ENCODE results near the gene LEF1.

The LEF1 gene

GRCh38 chr4:108146819-108147218 is 21.9 kb downstream of the LEF1 start:
- DNase-seq, result no peak

DNA sequence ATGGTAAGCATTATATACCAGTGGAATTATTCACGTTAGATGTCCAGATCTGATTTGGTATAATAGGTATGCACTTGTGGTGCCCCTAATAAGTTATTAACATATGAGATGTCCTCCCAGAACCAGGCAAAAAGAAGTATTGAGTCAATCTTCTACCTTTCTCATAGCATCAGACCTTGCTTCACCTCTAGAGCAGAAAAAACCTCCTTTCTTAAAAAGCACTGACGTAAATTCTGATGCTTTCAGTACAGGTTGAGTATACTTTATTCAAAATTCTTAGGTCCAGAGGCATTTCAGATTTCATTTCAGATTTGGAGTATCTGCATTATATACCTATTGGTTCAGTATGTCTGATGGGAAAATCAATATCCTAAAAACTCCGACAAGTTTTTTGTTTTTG is 22.4 kb downstream of the LEF1 start:
- DNase-seq, result no peak

- DNase-seq, result no peak
These were observed 24.3 kb downstream of the LEF1 start for GRCh38 chr4:108144451-108144850.

- no peak for DNase-seq
These were observed 25.2 kb downstream of the LEF1 start for GRCh38 chr4:108143515-108143914.

- DNase-seq, result no peak
These were observed 25.9 kb downstream of the LEF1 start for GRCh38 chr4:108142870-108143269.

- DNase-seq, result no peak
These were observed 27.4 kb downstream of the LEF1 start for GRCh38 chr4:108141213-108141950.

- no peak for DNase-seq
These were observed 28.4 kb downstream of the LEF1 start for GRCh38 chr4:108140328-108140727.

DNA sequence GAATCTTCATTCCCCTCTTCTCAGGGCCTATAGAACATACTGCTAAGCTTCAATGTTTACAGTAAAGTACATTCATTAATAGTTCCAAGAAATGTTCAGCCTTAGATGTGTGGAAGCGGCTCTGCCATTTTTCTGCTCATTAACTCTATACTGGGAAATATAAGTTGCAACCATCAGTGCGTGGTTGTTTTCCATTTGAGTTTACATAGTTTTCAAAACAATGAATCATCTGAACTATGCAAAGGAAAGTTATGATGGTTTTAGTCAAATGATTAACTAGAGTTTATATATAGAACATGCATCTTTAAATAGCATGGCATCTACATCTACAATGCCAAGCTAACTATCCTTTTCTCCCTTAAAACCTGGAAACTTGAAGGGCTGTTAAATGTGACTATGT is 29.6 kb downstream of the LEF1 start:
- DNase-seq, result no peak

- peak; percentile 48 for DNase-seq
These were observed 33.1 kb downstream of the LEF1 start for GRCh38 chr4:108135549-108136209.

DNA sequence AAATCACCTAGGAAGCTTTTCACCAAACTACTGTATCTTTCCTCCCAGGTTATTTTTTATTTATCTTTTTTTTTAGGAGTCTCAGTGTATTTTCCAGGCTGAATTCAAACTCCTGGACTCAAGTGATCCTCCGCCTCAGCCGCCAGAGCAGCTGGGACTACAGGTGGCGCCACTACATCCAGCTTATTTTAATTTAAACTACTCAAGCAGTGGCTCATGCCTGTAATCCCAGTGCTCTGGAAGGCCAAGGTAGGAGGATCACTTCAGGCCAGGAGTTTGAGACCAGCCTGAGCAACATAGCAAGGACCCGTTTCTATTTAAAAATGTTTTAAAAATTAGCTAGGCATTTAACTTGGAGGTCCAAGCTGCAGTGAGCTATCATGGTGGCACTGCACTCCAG is 37.8 kb downstream of the LEF1 start:
- DNase-seq, result no peak

DNA sequence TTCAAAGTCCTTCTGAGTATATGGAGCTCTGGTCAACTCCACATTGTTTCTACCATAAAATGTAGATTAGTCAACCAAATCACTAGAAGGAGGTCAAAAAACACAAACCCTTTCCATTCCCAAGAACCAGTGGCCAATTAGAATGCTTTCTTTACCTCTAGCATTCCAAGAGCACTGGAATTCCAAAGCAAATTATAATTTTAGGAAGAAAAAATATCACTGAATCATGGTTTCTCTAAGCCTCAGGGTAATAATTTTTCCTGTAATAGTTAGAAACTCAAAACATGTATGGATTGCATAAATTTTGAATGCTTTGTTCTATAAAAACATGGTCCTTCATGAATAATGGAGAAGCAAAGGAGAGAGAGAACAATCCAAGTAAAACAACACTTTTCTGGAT is 39.5 kb downstream of the LEF1 start:
- no peak for DNase-seq

DNA sequence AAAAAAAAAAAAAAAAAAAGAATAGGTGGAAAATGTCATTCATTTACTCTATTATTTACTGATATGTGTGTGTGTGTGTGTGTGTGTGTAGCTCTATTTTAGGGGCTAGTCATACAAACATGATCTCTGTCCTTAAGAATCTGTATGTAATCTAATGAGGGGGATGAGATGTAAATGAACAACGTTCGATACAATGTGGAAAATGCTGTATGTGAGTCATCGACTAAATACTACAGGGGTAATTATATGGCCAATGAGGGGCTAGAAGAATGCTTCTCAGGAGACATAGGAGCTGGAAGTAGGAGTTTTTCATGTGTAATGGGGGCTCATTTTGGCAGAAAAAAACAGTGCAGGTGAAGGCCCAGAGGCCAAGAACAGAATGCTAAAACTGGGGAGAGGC is 41.9 kb downstream of the LEF1 start:
- DNase-seq, result no peak

GRCh38 chr4:108120789-108121188 is 47.9 kb downstream of the LEF1 start:
- no peak for DNase-seq

GRCh38 chr4:108119199-108119800 is 49.4 kb downstream of the LEF1 start:
- DNase-seq, result no peak

DNA sequence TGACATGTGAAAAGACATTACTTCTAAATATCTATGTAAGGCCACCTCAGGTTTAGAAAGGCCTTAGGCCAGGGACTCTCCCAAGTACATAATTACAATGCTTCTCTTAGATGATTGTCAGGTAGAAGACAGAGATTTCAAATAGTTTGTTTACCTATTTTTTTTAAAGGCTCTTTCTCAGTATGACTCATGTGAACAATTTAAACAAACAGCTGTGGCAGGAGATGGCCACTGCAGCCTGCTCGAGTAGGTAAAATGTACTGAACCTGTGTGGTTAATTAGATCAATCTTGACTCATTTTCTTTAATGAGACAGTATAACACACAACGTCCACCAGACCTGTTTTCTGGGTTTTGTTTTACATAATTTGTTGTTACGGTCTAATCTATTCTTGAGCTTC is 50.2 kb downstream of the LEF1 start:
- DNase-seq, result no peak

DNA sequence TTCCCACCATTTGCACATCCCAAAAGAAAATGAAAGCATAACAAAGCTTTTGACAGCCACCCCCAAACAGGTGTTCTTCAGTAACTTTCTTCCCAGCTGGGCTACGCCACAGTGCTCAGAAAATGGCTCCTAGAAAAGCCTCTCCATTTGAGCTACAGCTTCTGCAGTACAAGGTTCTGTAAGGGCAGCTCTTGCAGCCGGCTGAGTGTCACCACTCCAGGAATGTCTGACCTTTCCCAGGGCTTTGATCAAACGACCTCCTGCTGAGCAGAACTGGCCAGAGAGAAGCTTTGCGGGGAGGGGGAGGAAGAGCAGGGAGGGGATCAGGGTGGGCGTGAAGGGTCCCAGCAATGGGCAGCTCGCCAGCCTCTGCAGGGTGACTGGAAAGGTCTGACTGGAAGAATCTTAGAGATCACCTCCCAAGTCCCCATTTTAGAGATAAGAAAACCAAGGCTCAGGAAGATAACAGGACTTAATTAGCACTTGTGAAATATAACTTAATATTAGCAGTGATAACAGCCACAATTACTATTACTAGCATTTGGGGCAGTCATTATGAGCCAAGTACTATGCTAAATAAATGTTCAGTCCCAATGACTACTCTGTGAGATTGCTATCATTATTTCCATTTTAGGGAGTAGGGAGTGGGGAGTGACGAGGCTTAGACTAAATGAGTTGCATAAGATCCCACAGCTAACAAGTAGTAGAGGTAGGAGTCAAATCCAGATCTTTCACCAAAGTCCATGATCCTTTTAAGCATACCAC is 51.1 kb downstream of the LEF1 start:
- DNase-seq, result no peak

DNA sequence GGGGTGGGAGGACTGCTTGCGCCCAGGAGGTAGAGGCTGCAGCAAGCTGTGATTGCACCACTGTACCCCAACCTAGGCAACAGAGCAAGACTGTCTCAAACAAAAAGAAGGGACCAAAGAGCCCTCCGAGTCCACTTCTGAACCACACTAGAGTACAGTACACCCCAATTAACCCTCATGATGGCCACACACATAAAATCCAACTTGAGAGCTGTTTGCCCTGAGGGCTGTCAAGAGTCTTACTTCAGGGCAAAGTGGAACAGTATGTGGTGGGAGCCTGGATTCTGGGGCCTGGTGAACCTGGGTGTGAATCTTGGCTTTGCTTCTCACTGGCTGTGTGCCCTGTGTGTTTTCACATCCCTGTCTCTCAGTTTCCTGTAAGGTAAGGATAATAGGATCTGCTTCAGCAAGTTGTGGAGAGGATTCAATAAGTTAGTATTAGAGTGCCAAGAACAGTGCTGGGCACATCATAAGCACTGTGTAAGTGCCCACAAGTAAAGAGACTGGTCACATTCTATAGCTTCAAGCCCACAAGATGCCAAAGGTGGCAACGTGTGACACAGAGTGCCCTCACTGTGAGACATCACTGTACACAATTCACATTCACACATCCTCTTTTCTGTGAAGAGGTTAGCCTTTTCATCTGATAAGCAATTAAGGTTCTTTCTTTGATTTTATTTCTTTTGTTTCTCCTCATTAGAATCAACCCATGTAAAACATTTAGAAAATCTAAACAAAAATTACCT is 52.1 kb downstream of the LEF1 start:
- no peak for DNase-seq

GRCh38 chr4:108115168-108115526 is 53.6 kb downstream of the LEF1 start:
- no peak for DNase-seq

DNA sequence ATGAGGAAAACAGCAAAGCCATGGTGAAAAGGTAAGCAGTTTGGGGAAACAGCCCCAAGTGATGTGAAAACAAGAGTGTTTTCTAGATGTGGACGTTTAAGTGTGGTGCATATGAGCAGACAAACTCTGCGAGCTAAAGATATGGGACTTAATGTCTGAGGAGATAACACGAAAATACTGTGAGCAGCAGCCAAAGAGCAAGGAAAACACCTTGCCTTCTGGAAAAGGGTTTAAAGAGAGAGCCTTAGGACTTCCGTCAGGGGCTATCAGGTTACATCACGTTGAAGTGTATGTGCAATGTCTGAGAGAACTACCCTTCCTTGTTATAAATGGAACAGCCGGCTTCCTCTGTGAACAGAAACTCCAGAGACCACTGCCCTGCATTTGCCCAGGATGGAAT is 54.2 kb downstream of the LEF1 start:
- no peak for DNase-seq

GRCh38 chr4:108113229-108113628 is 55.5 kb downstream of the LEF1 start:
- no peak for DNase-seq

DNA sequence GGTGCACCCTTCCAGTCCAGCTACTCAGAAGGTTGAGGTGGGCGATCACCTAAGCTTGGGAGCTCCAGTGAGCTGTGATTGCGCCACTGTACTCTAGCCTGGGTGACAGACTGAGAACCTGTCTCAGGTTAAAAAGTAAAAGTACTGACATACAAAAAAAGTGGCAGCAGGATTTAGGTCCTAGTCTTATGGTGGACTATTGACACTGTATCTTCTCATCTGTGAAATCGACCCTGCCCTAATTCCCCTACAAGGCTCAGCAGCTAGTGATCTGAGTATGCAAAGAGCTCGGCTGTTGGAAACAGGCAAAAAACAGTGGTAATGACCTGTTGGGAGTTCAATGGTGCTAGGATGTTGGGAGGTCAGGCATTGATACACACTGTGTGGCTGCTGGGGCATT is 57.0 kb downstream of the LEF1 start:
- DNase-seq, result no peak

GRCh38 chr4:108110450-108110849 is 58.3 kb downstream of the LEF1 start:
- DNase-seq, result no peak

DNA sequence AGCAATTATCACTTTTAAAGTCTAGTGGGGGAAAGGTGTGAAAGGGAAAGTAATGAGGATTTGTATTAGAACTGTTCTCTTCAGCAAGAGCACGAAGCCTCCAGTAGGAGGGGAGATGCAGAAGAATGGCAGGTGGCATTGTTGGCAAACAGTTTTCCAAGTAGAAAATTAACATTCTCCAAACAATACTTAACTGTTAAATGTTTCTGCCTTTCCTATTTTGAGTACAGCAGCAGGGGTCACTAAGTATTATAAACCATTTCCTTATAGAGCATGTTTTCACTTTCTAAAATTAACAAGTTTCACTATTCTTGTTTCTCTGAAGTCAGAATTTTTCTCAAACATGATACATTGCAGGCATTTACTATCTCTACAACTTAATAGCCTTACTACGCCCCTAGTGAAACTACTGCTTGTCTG is 58.7 kb downstream of the LEF1 start:
- DNase-seq, result no peak
